Measurements from ENCODE around the gene IFT22.
"Not testable (repeated sequence)": the region's sequence is repeated elsewhere in the genome, so short reads cannot be mapped to it uniquely, and the experiment has no call there.

IFT22 gene

DNA sequence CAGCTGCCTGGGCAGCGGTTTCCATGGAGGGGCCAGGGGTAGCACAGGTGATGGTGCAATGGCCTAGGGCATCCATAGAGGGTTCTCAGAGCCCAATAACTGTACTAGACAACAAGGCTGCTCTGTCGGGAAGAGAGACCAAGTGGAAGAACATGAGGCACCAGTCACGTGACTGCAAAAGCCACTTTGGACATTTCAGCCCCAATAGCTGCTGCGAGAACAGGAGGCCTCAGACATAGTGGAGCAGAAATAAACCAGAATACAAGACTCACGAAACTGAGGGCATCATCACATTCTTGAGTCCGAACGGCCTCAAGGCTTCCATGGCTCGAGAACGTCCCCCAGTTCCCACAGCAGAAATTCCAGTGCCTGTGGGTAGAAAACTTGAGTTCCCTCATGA lies 44.5 kb downstream of the IFT22 start:
- no peak for DNase-seq (ENCODE audit: low spot score)

DNA sequence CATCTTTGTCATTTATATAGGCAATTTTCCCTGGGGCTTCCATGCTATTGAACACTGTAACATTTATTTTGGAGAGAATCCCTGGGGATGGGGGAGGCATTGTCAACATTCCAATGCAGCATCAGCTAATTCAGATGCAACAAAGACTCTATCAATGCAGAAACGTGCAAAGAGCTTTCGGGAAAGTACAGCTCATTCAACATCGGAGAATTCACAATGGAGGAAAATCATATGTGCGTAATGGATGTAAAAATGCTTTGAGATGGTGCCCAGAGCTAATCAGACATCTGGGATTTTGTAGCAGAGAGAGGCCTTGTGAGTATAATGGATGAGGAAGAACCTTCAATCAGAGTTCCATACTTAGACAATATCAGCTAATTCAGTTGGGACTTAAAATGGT lies 48.4 kb downstream of the IFT22 start:
- DNase-seq (ENCODE audit: low spot score): no peak

DNA sequence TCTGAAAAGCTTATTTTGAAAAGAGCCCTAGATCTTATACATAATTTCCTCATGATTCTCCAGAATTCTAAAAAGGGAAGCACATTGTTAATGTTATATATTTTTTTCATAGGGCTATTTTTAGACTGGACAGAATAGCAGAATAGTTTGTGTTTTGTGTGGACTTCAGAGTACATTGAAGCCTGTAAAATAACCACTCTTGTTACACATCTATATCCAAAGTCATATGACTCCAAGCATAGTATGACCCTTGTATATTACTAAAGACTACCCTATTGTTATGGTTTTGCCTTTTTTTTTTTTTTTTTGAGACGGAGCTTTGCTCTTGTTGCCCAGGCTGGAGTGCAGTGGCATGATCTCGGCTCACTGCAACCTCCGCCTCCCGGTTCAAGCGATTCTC lies 50.6 kb downstream of the IFT22 start:
- DNase-seq (ENCODE audit: low spot score): no peak

GRCh38 chr7:101269664-101270063 lies 51.9 kb downstream of the IFT22 start:
- no peak for DNase-seq (ENCODE audit: low spot score)

DNA sequence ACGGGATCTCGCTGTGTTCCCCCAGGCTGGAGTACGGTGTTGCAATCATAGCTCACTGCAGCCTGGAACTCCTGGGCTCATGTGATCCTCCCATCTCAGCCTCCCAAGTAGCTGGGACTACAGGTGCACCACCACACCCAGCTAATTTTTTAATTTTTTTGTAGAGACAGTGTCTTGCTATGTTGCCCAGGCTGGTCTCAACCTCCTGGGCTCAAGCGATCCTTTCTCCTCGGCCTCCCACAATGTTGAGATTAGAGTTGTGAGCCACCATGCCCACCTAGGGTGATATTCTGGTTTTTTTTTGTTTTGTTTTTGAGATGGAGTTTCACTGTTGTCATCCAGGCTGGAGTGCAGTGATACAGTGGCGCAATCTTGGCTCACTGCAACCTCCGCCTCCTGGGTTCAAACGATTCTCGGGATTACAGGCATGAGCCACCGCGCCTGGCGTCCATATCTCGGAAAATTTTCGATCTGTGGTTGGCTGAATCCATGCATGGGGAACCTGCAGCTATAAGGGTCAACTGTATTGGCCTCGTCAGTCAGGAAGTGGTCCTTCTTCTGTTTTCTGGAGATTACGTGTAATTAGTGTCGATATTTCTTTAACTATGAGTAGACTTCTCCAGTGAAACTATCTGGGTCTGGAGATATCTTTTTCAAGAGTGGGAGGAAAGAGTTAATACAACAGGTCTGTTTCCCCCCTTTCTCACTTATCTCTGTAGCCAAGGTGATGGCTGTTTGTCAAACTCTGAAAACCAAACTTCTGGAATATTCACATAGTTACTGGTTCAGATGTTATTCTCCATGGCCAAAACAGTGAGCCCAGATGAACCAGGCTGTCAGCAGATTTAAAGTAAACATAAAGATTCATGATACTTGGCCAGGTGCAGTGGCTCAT lies 55.7 kb downstream of the IFT22 start:
- no peak for DNase-seq (ENCODE audit: low spot score)

- not testable (repeated sequence) for DNase-seq (ENCODE audit: low spot score)
Measured at GRCh38 chr7:101264102-101264706, 57.4 kb downstream of the IFT22 start.
